ENCODE results near the gene TMEM234. TPM values are rescaled to one million over a fixed set of nuclear protein-coding genes. Genes with fewer than 3 reads are reported as not detected.

The TMEM234 gene
- total and polyA plus RNA-seq, 2 of the 13 experiments (the other 11 are each of a cell fraction or from before 2014, with no cell fraction given), result 6.1 to 9.0 TPM

- TF ChIP-seq ZNF567 (CRISPR knock-in tag; IDR thresholded peaks at IDR 0.05; ENCODE audit: borderline replicate concordance) (no peak), ZNF746 (CRISPR knock-in tag; IDR thresholded peaks at IDR 0.05) (peak; percentile 86), ZNF3 (CRISPR knock-in tag; IDR thresholded peaks at IDR 0.05) (no peak), ATF7 (IDR thresholded peaks at IDR 0.05) (no peak), ATF7 (CRISPR knock-in tag; IDR thresholded peaks at IDR 0.05) (peak; percentile 81; the same call in 1 of the 2 replicates), MTA1 (CRISPR knock-in tag; IDR thresholded peaks at IDR 0.05; ENCODE audit: borderline replicate concordance) (peak; percentile 98), ZSCAN25 (CRISPR knock-in tag; IDR thresholded peaks at IDR 0.05) (peak; percentile 62; the same call in 1 of the 2 replicates), ZNF235 (CRISPR knock-in tag; IDR thresholded peaks at IDR 0.05; ENCODE audit: borderline replicate concordance) (no peak), ZNF468 (CRISPR knock-in tag; IDR thresholded peaks at IDR 0.05) (no peak), ZEB1 (IDR thresholded peaks at IDR 0.05; ENCODE audit: insufficient replicate concordance, low read depth) (peak; percentile 78), ZNF224 (CRISPR knock-in tag; IDR thresholded peaks at IDR 0.05) (no peak), ZNF614 (CRISPR knock-in tag; IDR thresholded peaks at IDR 0.05; ENCODE audit: borderline replicate concordance) (no peak), ISX (CRISPR knock-in tag; conservative IDR thresholded peaks at IDR 0.05) (no peak), ETV6 (CRISPR knock-in tag; conservative IDR thresholded peaks at IDR 0.05) (no peak), TCF7 (IDR thresholded peaks at IDR 0.05; ENCODE audit: low read depth) (no peak; the same call in 1 of the 2 replicates), PTBP1 (IDR thresholded peaks at IDR 0.05; ENCODE audit: low read depth, low read length, poor library complexity, severe bottlenecking) (no peak), ZNF678 (CRISPR knock-in tag; IDR thresholded peaks at IDR 0.05) (no peak), ZC3H13 (CRISPR knock-in tag; IDR thresholded peaks at IDR 0.05) (no peak)
- TF ChIP-seq, protein P1, sequence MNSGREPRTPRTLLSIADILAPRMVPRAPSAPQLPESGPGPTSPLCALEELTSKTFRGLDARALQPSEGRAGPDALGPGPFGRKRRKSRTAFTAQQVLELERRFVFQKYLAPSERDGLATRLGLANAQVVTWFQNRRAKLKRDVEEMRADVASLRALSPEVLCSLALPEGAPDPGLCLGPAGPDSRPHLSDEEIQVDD (CRISPR knock-in tag; IDR thresholded peaks at IDR 0.05; ENCODE audit: borderline replicate concordance), result no peak
- TF ChIP-seq, protein P2, sequence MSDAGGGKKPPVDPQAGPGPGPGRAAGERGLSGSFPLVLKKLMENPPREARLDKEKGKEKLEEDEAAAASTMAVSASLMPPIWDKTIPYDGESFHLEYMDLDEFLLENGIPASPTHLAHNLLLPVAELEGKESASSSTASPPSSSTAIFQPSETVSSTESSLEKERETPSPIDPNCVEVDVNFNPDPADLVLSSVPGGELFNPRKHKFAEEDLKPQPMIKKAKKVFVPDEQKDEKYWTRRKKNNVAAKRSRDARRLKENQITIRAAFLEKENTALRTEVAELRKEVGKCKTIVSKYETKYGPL (CRISPR knock-in tag; IDR thresholded peaks at IDR 0.05), result no peak
- TF ChIP-seq, protein P3, sequence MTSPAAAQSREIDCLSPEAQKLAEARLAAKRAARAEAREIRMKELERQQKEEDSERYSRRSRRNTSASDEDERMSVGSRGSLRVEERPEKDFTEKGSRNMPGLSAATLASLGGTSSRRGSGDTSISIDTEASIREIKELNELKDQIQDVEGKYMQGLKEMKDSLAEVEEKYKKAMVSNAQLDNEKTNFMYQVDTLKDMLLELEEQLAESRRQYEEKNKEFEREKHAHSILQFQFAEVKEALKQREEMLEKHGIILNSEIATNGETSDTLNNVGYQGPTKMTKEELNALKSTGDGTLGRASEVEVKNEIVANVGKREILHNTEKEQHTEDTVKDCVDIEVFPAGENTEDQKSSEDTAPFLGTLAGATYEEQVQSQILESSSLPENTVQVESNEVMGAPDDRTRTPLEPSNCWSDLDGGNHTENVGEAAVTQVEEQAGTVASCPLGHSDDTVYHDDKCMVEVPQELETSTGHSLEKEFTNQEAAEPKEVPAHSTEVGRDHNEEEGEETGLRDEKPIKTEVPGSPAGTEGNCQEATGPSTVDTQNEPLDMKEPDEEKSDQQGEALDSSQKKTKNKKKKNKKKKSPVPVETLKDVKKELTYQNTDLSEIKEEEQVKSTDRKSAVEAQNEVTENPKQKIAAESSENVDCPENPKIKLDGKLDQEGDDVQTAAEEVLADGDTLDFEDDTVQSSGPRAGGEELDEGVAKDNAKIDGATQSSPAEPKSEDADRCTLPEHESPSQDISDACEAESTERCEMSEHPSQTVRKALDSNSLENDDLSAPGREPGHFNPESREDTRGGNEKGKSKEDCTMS (CRISPR knock-in tag; conservative IDR thresholded peaks at IDR 0.05), result no peak
- TF ChIP-seq, protein P4, sequence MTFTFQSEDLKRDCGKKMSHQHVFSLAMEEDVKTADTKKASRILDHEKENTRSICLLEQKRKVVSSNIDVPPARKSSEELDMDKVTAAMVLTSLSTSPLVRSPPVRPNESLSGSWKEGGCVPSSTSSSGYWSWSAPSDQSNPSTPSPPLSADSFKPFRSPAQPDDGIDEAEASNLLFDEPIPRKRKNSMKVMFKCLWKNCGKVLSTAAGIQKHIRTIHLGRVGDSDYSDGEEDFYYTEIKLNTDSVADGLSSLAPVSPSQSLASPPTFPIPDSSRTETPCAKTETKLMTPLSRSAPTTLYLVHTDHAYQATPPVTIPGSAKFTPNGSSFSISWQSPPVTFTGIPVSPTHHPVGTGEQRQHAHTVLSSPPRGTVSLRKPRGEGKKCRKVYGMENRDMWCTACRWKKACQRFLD (CRISPR knock-in tag; IDR thresholded peaks at IDR 0.05; ENCODE audit: borderline replicate concordance), result 0 out of 2 replicates have a peak, but pooled peaks have one; percentile 40
- TF ChIP-seq, protein P5, sequence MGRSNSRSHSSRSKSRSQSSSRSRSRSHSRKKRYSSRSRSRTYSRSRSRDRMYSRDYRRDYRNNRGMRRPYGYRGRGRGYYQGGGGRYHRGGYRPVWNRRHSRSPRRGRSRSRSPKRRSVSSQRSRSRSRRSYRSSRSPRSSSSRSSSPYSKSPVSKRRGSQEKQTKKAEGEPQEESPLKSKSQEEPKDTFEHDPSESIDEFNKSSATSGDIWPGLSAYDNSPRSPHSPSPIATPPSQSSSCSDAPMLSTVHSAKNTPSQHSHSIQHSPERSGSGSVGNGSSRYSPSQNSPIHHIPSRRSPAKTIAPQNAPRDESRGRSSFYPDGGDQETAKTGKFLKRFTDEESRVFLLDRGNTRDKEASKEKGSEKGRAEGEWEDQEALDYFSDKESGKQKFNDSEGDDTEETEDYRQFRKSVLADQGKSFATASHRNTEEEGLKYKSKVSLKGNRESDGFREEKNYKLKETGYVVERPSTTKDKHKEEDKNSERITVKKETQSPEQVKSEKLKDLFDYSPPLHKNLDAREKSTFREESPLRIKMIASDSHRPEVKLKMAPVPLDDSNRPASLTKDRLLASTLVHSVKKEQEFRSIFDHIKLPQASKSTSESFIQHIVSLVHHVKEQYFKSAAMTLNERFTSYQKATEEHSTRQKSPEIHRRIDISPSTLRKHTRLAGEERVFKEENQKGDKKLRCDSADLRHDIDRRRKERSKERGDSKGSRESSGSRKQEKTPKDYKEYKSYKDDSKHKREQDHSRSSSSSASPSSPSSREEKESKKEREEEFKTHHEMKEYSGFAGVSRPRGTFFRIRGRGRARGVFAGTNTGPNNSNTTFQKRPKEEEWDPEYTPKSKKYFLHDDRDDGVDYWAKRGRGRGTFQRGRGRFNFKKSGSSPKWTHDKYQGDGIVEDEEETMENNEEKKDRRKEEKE (IDR thresholded peaks at IDR 0.05), result no peak
Measured at GRCh38 chr1:32249831-32250525, 27.8 kb upstream of the TMEM234 start (continued).
